Measurements from ENCODE around the gene PPP4R4. TPM values are rescaled to one million over a fixed set of nuclear protein-coding genes. Genes with fewer than 3 reads are reported as not detected.

Gene PPP4R4
- polyA plus RNA-seq, 1 of the 3 experiments (the other 2 are of a cell fraction), result 2.5 TPM

GRCh38 chr14:94176808-94177207 lies 2.7 kb downstream of the PPP4R4 start:
- POLR2A ChIA-PET, result no interaction called here

DNA sequence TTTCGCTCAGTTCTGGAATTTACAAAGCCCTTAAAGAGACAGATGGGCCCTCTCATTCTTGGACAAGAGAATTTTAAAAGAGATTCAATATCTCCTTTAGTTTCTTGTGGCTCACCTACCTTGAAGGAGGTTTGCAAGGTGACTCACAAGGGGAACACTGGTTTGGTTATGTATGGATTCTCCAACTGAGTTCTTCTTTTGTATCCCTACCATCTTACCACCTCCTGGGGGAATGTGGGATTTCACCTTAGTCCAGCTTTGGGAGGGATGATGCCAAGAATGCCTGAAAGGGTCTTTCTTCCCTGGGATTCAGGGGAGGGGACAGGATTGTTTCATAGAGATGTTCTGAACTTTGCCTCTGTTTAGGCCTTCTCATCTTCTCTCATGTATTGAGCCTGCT lies 3.7 kb downstream of the PPP4R4 start:
- Histone ChIP-seq H3K9me2 (no peaks in the 10 kb centered on the region), H3K27me3 (ENCODE audit: insufficient read depth) (no peaks in the 10 kb centered on the region), H3K79me2 (ENCODE audit: insufficient read depth) (peaks cover 20% of the 10 kb centered on the region), H3K4me1 (ENCODE audit: control insufficient read depth in 1 of 2, insufficient read depth in 2 of 2, low read depth in 1 of 2, low read length in 1 of 2) (peaks cover 3 to 6% of the 10 kb centered on the region in 2 experiments; a peak in 3 of 4 replicates), H3K4me3 (ENCODE audit: low read depth in 2 of 2, low read length in 1 of 2) (no peak overlapping the region), H3K9me3 (no peaks in the 10 kb centered on the region), H3K9ac (no peak overlapping the region), H3F3A (replicated peaks; ENCODE audit: insufficient read depth) (peaks cover 4% of the 10 kb centered on the region), H3K27ac (ENCODE audit: low read depth in 2 of 2, low read length in 1 of 2) (no peak overlapping the region), H2AFZ (ENCODE audit: low read depth) (no peak overlapping the region), H3K4me2 (no peak overlapping the region), H4K20me1 (ENCODE audit: insufficient read depth) (no peaks in the 10 kb centered on the region), H3K36me3 (replicated peaks in 1 of 2; ENCODE audit: control insufficient read depth in 1 of 2, insufficient read depth in 2 of 2, low read length in 1 of 2) (peaks cover 0 to 4% of the 10 kb centered on the region in 2 experiments)
- POLR2A ChIA-PET, result no interaction called here
- no peak for DNase-seq
- WGBS (ENCODE audit: low lambda C conversion rate), result 77% methylated on average over 1 of the region's 1 CpG
- CTCF ChIA-PET, result interaction anchor here (1.5 kb wide), 1 partner anchor 41 kb away, joined by 4 read pairs; no protein-coding TSS in a partner anchor
- TF ChIP-seq, protein P1, sequence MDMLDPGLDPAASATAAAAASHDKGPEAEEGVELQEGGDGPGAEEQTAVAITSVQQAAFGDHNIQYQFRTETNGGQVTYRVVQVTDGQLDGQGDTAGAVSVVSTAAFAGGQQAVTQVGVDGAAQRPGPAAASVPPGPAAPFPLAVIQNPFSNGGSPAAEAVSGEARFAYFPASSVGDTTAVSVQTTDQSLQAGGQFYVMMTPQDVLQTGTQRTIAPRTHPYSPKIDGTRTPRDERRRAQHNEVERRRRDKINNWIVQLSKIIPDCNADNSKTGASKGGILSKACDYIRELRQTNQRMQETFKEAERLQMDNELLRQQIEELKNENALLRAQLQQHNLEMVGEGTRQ (IDR thresholded peaks at IDR 0.05; ENCODE audit: borderline replicate concordance, low read depth, low read length), result no peak
- TF ChIP-seq YY1 (IDR thresholded peaks at IDR 0.05; ENCODE audit: low read depth) (no peak), EP300 (IDR thresholded peaks at IDR 0.05; ENCODE audit: borderline replicate concordance in 1 of 2, low read depth in 1 of 2, low read length in 1 of 2) (no peak), RXRA (IDR thresholded peaks at IDR 0.05; ENCODE audit: borderline replicate concordance, low read depth) (no peak), NRF1 (IDR thresholded peaks at IDR 0.05; ENCODE audit: low read depth, low read length) (no peak), SMC3 (IDR thresholded peaks at IDR 0.05; ENCODE audit: low read depth, low read length) (no peak), RCOR1 (IDR thresholded peaks at IDR 0.05; ENCODE audit: low read length) (no peak), FOXJ3 (CRISPR knock-in tag; IDR thresholded peaks at IDR 0.05) (no peak), NFIC (IDR thresholded peaks at IDR 0.05; ENCODE audit: borderline replicate concordance) (no peak), FOSL2 (IDR thresholded peaks at IDR 0.05; ENCODE audit: borderline replicate concordance, low read depth) (no peak), GABPA (IDR thresholded peaks at IDR 0.05; ENCODE audit: low read depth) (no peak), ELF1 (IDR thresholded peaks at IDR 0.05) (no peak), TEAD4 (IDR thresholded peaks at IDR 0.05; ENCODE audit: borderline replicate concordance, insufficient read depth) (no peak), POLR2AphosphoS5 (IDR thresholded peaks at IDR 0.05; ENCODE audit: low read depth, low read length) (no peak), EZH2phosphoT487 (IDR thresholded peaks at IDR 0.05; ENCODE audit: borderline replicate concordance, low read depth) (no peak), TAF1 (IDR thresholded peaks at IDR 0.05; ENCODE audit: borderline replicate concordance, low read depth, low read length) (no peak), TCF12 (IDR thresholded peaks at IDR 0.05) (no peak), REST (IDR thresholded peaks at IDR 0.05; ENCODE audit: low read depth, low read length) (no peak)
- TF ChIP-seq, protein P2, sequence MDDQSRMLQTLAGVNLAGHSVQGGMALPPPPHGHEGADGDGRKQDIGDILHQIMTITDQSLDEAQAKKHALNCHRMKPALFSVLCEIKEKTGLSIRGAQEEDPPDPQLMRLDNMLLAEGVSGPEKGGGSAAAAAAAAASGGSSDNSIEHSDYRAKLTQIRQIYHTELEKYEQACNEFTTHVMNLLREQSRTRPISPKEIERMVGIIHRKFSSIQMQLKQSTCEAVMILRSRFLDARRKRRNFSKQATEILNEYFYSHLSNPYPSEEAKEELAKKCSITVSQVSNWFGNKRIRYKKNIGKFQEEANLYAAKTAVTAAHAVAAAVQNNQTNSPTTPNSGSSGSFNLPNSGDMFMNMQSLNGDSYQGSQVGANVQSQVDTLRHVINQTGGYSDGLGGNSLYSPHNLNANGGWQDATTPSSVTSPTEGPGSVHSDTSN (IDR thresholded peaks at IDR 0.05), result no peak

More at GRCh38 chr14:94176808-94177207, 2.7 kb downstream of the PPP4R4 start:
- H3K79me2 ChIP-seq (ENCODE audit: insufficient read depth), result peaks cover 16% of the 10 kb centered on the region
- no peaks in the 10 kb centered on the region for H3K36me3 ChIP-seq (replicated peaks in 1 of 2; ENCODE audit: control insufficient read depth in 1 of 2, insufficient read depth in 2 of 2, low read length in 1 of 2)
- no peak overlapping the region for H3K4me2 ChIP-seq
- H2AFZ ChIP-seq (ENCODE audit: low read depth), result no peak overlapping the region
- H4K20me1 ChIP-seq (ENCODE audit: insufficient read depth), result no peaks in the 10 kb centered on the region
- no peak overlapping the region for H3K9ac ChIP-seq
- no peak overlapping the region for H3K4me3 ChIP-seq (ENCODE audit: low read depth in 2 of 2, low read length in 1 of 2)
- H3K27ac ChIP-seq (ENCODE audit: low read depth in 2 of 2, low read length in 1 of 2), result no peak overlapping the region
- no peak for TF ChIP-seq RXRA (IDR thresholded peaks at IDR 0.05; ENCODE audit: borderline replicate concordance, low read depth)
- TF ChIP-seq TEAD4 (IDR thresholded peaks at IDR 0.05; ENCODE audit: borderline replicate concordance, insufficient read depth), result no peak
- no peak for TF ChIP-seq NFIC (IDR thresholded peaks at IDR 0.05; ENCODE audit: borderline replicate concordance)
- no peak for TF ChIP-seq CHD2 (IDR thresholded peaks at IDR 0.05; ENCODE audit: low read length, partially characterized antibody)
- no peak for TF ChIP-seq JUND (IDR thresholded peaks at IDR 0.05)
- no peak for TF ChIP-seq USF1 (IDR thresholded peaks at IDR 0.05; ENCODE audit: borderline replicate concordance, low read depth)
- WGBS (ENCODE audit: low lambda C conversion rate), result 77% methylated on average over 3 of the region's 3 CpGs
- no peak for DNase-seq
- H3K27me3 ChIP-seq (ENCODE audit: insufficient read depth), result no peaks in the 10 kb centered on the region
- no peaks in the 10 kb centered on the region for H3K9me2 ChIP-seq
- peaks cover 3 to 6% of the 10 kb centered on the region in 2 experiments; a peak in 3 of 4 replicates for H3K4me1 ChIP-seq (ENCODE audit: control insufficient read depth in 1 of 2, insufficient read depth in 2 of 2, low read depth in 1 of 2, low read length in 1 of 2)
- H3F3A ChIP-seq (replicated peaks; ENCODE audit: insufficient read depth), result peaks cover 4% of the 10 kb centered on the region
- no peaks in the 10 kb centered on the region for H3K9me3 ChIP-seq
- CTCF ChIA-PET, result interaction anchor here (1.5 kb wide), 1 partner anchor 40 kb away, joined by 4 read pairs; no protein-coding TSS in a partner anchor
